SK-N-SH (cell line): Measurements from ENCODE around the gene KCNJ15. TPM values are rescaled to one million over a fixed set of nuclear protein-coding genes. Genes with fewer than 3 reads are reported as not detected.

Source experiments
- CTCF ChIA-PET: fragments of 300-600, 350-600 bp; formaldehyde crosslinking; extraction: SDS; loops from one replicate; lab custom pipeline; 2021; lab: Yijun Ruan, JAX
- POLR2A ChIA-PET: fragments of 350-600 bp; sonication (Branson Sonifier 250); formaldehyde crosslinking; extraction: SDS; loops from one replicate; lab custom pipeline; 2020; ENCODE audit warnings: antibody characterized with exemption, inconsistent platforms; lab: Yijun Ruan, JAX
- DNase-seq: peaks from one replicate; pipeline ENCODE4 v3.0.0; 2012
- H2AFZ ChIP-seq: fragments of 200-600 bp; sonication (generic); 2 replicates; pipeline ENCODE4 v1.8.1; 2016; ENCODE audit warnings: antibody characterized with exemption, mild to moderate bottlenecking, low read depth
- H3F3A ChIP-seq: fragments of 200-600 bp; sonication (generic); replicated peaks from 2 replicates; pipeline ENCODE3; 2016; ENCODE audit warnings: antibody characterized with exemption, mild to moderate bottlenecking; ENCODE audit not compliant: insufficient read depth
- H3K27ac ChIP-seq, 2 experiments: fragments of 200-500 bp in 1 of 2; fragments of 200-600 bp in 1 of 2; sonication (Bioruptor generic) in 1 of 2; sonication (generic), shearing (Covaris generic) in 1 of 2; 2 replicates each; pipeline versions ENCODE4 v1.5.1 to v1.6.1; 2014 to 2016; ENCODE audit warnings: low read depth in 2 of 2, inconsistent platforms in 1 of 2, low read length in 1 of 2, mild to moderate bottlenecking in 1 of 2, mixed read lengths in 1 of 2
- H3K27me3 ChIP-seq: fragments of 200-600 bp; sonication (generic), shearing (Covaris generic); 2 replicates; pipeline ENCODE4 v1.6.1; 2016; ENCODE audit warnings: mixed run types; ENCODE audit not compliant: insufficient read depth
- H3K36me3 ChIP-seq, 2 experiments: fragments of 200-500 bp in 1 of 2; fragments of 200-600 bp in 1 of 2; sonication (Bioruptor generic) in 1 of 2; sonication (generic) in 1 of 2; replicated peaks in 1 of 2; 2 replicates each; pipeline versions ENCODE3 to v1.5.1; 2014 to 2016; ENCODE audit warnings: low read length in 1 of 2, mild to moderate bottlenecking in 1 of 2; ENCODE audit not compliant: insufficient read depth in 2 of 2, control insufficient read depth in 1 of 2
- H3K4me1 ChIP-seq, 2 experiments: fragments of 200-500 bp in 1 of 2; fragments of 200-600 bp in 1 of 2; sonication (Bioruptor generic) in 1 of 2; sonication (generic), shearing (Covaris generic) in 1 of 2; 2 replicates each; pipeline versions ENCODE4 v1.5.1 to v1.6.1; 2014 to 2016; ENCODE audit warnings: low read depth in 1 of 2, low read length in 1 of 2, mixed run types in 1 of 2; ENCODE audit not compliant: insufficient read depth in 2 of 2, control insufficient read depth in 1 of 2
- H3K4me2 ChIP-seq: fragments of 200-600 bp; sonication (generic), shearing (Covaris generic); 2 replicates; pipeline ENCODE4 v1.6.1; 2017; ENCODE audit warnings: mixed run types
- H3K4me3 ChIP-seq, 2 experiments: fragments of 200-500 bp in 1 of 2; fragments of 200-600 bp in 1 of 2; sonication (Bioruptor generic) in 1 of 2; sonication (generic), shearing (Covaris generic) in 1 of 2; 2 replicates each; pipeline versions ENCODE4 v1.5.1 to v1.8.1; 2014 to 2016; ENCODE audit warnings: low read depth in 2 of 2, inconsistent platforms in 1 of 2, low read length in 1 of 2, mild to moderate bottlenecking in 1 of 2, mixed read lengths in 1 of 2, moderate library complexity in 1 of 2
- H3K79me2 ChIP-seq: fragments of 200-600 bp; sonication (generic); 2 replicates; pipeline ENCODE4 v1.8.1; 2017; ENCODE audit warnings: mild to moderate bottlenecking; ENCODE audit not compliant: insufficient read depth
- H3K9ac ChIP-seq: fragments of 200-600 bp; sonication (generic); 2 replicates; pipeline ENCODE4 v1.6.1; 2017; ENCODE audit warnings: mixed run types
- H3K9me2 ChIP-seq: fragments of 200-600 bp; sonication (generic); 2 replicates; pipeline ENCODE4 v1.6.1; 2017; ENCODE audit warnings: mixed run types
- H3K9me3 ChIP-seq: fragments of 200-600 bp; sonication (generic); 2 replicates; pipeline ENCODE4 v1.6.1; 2017; ENCODE audit warnings: mixed run types, mild to moderate bottlenecking, moderate library complexity
- H4K20me1 ChIP-seq: fragments of 200-600 bp; sonication (generic); 2 replicates; pipeline ENCODE4 v1.6.1; 2017; ENCODE audit warnings: mild to moderate bottlenecking, mixed run types; ENCODE audit not compliant: insufficient read depth
- CHD2 ChIP-seq: fragments of 150-350 bp; IDR thresholded peaks from 2 replicates; pipeline ENCODE4 v1.6.1; 2018; ENCODE audit warnings: low read length; ENCODE audit not compliant: partially characterized antibody
- ELF1 ChIP-seq: IDR thresholded peaks from 2 replicates; pipeline ENCODE4 v1.4.0; 2012
- EP300 ChIP-seq, 2 experiments: IDR thresholded peaks; 2 replicates each; pipeline versions ENCODE4 v1.4.0 to v1.6.1; 2012; ENCODE audit warnings: borderline replicate concordance in 1 of 2, low read depth in 1 of 2, low read length in 1 of 2
- EZH2phosphoT487 ChIP-seq: fragments of 200-600 bp; sonication (generic); IDR thresholded peaks from 2 replicates; pipeline ENCODE4 v1.6.1; 2017; ENCODE audit warnings: low read depth, mixed run types, mild to moderate bottlenecking, antibody characterized with exemption, moderate library complexity, borderline replicate concordance
- FOSL2 ChIP-seq: IDR thresholded peaks from 2 replicates; pipeline ENCODE4 v1.4.0; 2012; ENCODE audit warnings: low read depth, mild to moderate bottlenecking, moderate library complexity, borderline replicate concordance
- FOXM1 ChIP-seq: IDR thresholded peaks from 2 replicates; pipeline ENCODE4 v1.4.0; 2012; ENCODE audit warnings: low read depth, mild to moderate bottlenecking
- GABPA ChIP-seq: IDR thresholded peaks from 2 replicates; pipeline ENCODE4 v1.4.0; 2012; ENCODE audit warnings: low read depth, mild to moderate bottlenecking
- GATA2 ChIP-seq: sonication (generic); formaldehyde crosslinking; IDR thresholded peaks from 2 replicates; pipeline ENCODE4 v1.5.0; 2020; ENCODE audit warnings: mild to moderate bottlenecking, missing genetic modification reagents
- JUND ChIP-seq: IDR thresholded peaks from 2 replicates; pipeline ENCODE4 v1.4.0; 2012
- MEF2A ChIP-seq: IDR thresholded peaks from 2 replicates; pipeline ENCODE4 v1.4.0; 2012; ENCODE audit warnings: low read depth, borderline replicate concordance
- MXI1 ChIP-seq: IDR thresholded peaks from 2 replicates; pipeline ENCODE4 v1.6.1; 2012; ENCODE audit warnings: mild to moderate bottlenecking, low read depth, low read length, improper control_type of control experiment
- NRF1 ChIP-seq: IDR thresholded peaks from 2 replicates; pipeline ENCODE4 v1.6.1; 2012; ENCODE audit warnings: low read depth, mild to moderate bottlenecking, low read length
- POLR2AphosphoS5 ChIP-seq: IDR thresholded peaks from 2 replicates; pipeline ENCODE4 v1.6.1; 2012; ENCODE audit warnings: low read depth, low read length
- RAD21 ChIP-seq: IDR thresholded peaks from 2 replicates; pipeline ENCODE4 v1.6.1; 2012; ENCODE audit warnings: mild to moderate bottlenecking, low read length
- RCOR1 ChIP-seq: fragments of 150-350 bp; IDR thresholded peaks from 2 replicates; pipeline ENCODE4 v1.6.1; 2017; ENCODE audit warnings: antibody characterized with exemption, low read length
- RFX5 ChIP-seq: IDR thresholded peaks from 2 replicates; pipeline ENCODE4 v1.6.1; 2012; ENCODE audit warnings: mild to moderate bottlenecking, improper control_type of control experiment, low read length
- RXRA ChIP-seq: IDR thresholded peaks from 2 replicates; pipeline ENCODE4 v1.4.0; 2012; ENCODE audit warnings: low read depth, mild to moderate bottlenecking, borderline replicate concordance
- SIN3A ChIP-seq: IDR thresholded peaks from 2 replicates; pipeline ENCODE4 v1.6.1; 2012; ENCODE audit warnings: low read depth, mild to moderate bottlenecking, low read length, moderate library complexity, borderline replicate concordance
- SMC3 ChIP-seq: IDR thresholded peaks from 2 replicates; pipeline ENCODE4 v1.6.1; 2012; ENCODE audit warnings: low read depth, low read length, improper control_type of control experiment
- TAF1 ChIP-seq: IDR thresholded peaks from 2 replicates; pipeline ENCODE4 v1.6.1; 2012; ENCODE audit warnings: low read depth, mild to moderate bottlenecking, low read length, moderate library complexity, borderline replicate concordance
- TCF12 ChIP-seq: IDR thresholded peaks from 2 replicates; pipeline ENCODE4 v1.4.0; 2012
- TEAD4 ChIP-seq: IDR thresholded peaks from 2 replicates; pipeline ENCODE4 v1.4.0; 2012; ENCODE audit warnings: mild to moderate bottlenecking, borderline replicate concordance; ENCODE audit not compliant: insufficient read depth
- YY1 ChIP-seq: IDR thresholded peaks from 2 replicates; pipeline ENCODE4 v1.4.0; 2012; ENCODE audit warnings: low read depth, mild to moderate bottlenecking
- WGBS: methylation state at CpG from one replicate; pipeline ENCODE4 v1.1.6; 2017; ENCODE audit warnings: low lambda C conversion rate; 5-methylcytosine and 5-hydroxymethylcytosine counted together
- polyA plus RNA-seq, 3 experiments: library from polyadenylated mRNA; depleted of rRNA; stranded (reverse); fragments of >200 nt; gene quantifications; 2 replicates each; pipeline ENCODE4 v1.2.3, GENCODE V29; 2012
- TF ChIP-seq, protein P1 (sequence below): IDR thresholded peaks from 2 replicates; pipeline ENCODE4 v1.6.1; 2012; ENCODE audit warnings: mild to moderate bottlenecking, low read depth, low read length, moderate library complexity
- TF ChIP-seq, protein P2 (sequence below): fragments of 150-350 bp; IDR thresholded peaks from 2 replicates; pipeline ENCODE4 v1.6.1; 2017; ENCODE audit warnings: antibody characterized with exemption, low read length, low read depth, borderline replicate concordance
- TF ChIP-seq, protein P3 (sequence below): IDR thresholded peaks from 2 replicates; pipeline ENCODE4 v1.4.0; 2012; ENCODE audit warnings: low read depth
- TF ChIP-seq, protein P4 (sequence below): fragments of 150-350 bp; IDR thresholded peaks from 2 replicates; pipeline ENCODE4 v1.6.1; 2016; ENCODE audit warnings: mild to moderate bottlenecking, low read depth, low read length
- TF ChIP-seq, protein P5 (sequence below): IDR thresholded peaks from 2 replicates; pipeline ENCODE4 v1.4.0; 2012; ENCODE audit warnings: low read depth, borderline replicate concordance
- TF ChIP-seq, protein P6 (sequence below): IDR thresholded peaks from 2 replicates; pipeline ENCODE4; 2012

KCNJ15 gene
- polyA plus RNA-seq, 1 of the 3 experiments (the other 2 are of a cell fraction): 0.03 TPM

DNA sequence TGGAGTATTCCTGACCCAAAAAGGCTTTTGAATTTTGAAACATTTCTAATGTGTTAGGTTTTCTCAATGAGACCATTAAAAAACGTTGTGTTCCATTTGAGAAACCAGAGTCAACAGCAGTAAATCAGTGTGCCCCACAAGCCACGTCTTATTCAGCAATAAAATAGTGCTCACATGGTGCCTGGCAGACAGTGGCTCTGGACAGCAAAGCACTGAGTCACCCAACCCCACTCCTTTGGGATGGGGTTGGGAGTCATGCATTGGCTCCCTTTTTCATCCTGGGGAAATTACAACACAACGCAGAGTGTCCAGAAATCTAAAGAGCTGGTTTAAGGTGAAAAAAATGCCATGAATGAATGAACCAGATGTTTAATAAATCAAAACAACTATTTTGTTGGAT is 46.5 kb downstream of the KCNJ15 start:
- ChIA-PET CTCF (interaction anchor here (0.9 kb wide), 1 partner anchor 53 kb away, joined by 3 read pairs; no protein-coding TSS in a partner anchor), POLR2A (no interaction called here)
- Histone ChIP-seq H3K9me2 (no peaks in the 10 kb centered on the region), H3K27me3 (no peaks in the 10 kb centered on the region), H3K9ac (no peak overlapping the region), H3K4me1 (0 out of 4 replicates have a peak, but pooled peaks cover 0 to 5% of the 10 kb centered on the region in 2 experiments), H3K36me3 (no peaks in the 10 kb centered on the region), H3K27ac (peak overlapping the region in 1 of 2 experiments; percentile 54; a peak in 2 of 4 replicates), H4K20me1 (no peaks in the 10 kb centered on the region), H3F3A (peaks cover 17% of the 10 kb centered on the region), H2AFZ (no peak overlapping the region), H3K79me2 (no peaks in the 10 kb centered on the region), H3K9me3 (no peaks in the 10 kb centered on the region), H3K4me2 (no peak overlapping the region), H3K4me3 (no peak overlapping the region)
- 11% methylated on average over 3 of the region's 3 CpGs for WGBS
- no peak for DNase-seq
- TF ChIP-seq, protein P1, sequence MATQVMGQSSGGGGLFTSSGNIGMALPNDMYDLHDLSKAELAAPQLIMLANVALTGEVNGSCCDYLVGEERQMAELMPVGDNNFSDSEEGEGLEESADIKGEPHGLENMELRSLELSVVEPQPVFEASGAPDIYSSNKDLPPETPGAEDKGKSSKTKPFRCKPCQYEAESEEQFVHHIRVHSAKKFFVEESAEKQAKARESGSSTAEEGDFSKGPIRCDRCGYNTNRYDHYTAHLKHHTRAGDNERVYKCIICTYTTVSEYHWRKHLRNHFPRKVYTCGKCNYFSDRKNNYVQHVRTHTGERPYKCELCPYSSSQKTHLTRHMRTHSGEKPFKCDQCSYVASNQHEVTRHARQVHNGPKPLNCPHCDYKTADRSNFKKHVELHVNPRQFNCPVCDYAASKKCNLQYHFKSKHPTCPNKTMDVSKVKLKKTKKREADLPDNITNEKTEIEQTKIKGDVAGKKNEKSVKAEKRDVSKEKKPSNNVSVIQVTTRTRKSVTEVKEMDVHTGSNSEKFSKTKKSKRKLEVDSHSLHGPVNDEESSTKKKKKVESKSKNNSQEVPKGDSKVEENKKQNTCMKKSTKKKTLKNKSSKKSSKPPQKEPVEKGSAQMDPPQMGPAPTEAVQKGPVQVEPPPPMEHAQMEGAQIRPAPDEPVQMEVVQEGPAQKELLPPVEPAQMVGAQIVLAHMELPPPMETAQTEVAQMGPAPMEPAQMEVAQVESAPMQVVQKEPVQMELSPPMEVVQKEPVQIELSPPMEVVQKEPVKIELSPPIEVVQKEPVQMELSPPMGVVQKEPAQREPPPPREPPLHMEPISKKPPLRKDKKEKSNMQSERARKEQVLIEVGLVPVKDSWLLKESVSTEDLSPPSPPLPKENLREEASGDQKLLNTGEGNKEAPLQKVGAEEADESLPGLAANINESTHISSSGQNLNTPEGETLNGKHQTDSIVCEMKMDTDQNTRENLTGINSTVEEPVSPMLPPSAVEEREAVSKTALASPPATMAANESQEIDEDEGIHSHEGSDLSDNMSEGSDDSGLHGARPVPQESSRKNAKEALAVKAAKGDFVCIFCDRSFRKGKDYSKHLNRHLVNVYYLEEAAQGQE: no peak
- TF ChIP-seq EP300 (IDR thresholded peaks at IDR 0.05; ENCODE audit: borderline replicate concordance in 1 of 2, low read depth in 1 of 2, low read length in 1 of 2) (peak in 1 of 2 experiments; percentile 49; a peak in 1 of 4 replicates), SIN3A (no peak), RFX5 (no peak), TCF12 (peak; percentile 67), MEF2A (no peak), RCOR1 (no peak), FOXM1 (no peak), JUND (peak; percentile 78), TAF1 (no peak), EZH2phosphoT487 (no peak), GABPA (no peak), POLR2AphosphoS5 (no peak), RAD21 (no peak), ELF1 (no peak), RXRA (no peak), YY1 (no peak), FOSL2 (peak; percentile 82), SMC3 (no peak), GATA2 (no peak), CHD2 (no peak), MXI1 (no peak), NRF1 (no peak), TEAD4 (no peak)
- TF ChIP-seq, protein P2, sequence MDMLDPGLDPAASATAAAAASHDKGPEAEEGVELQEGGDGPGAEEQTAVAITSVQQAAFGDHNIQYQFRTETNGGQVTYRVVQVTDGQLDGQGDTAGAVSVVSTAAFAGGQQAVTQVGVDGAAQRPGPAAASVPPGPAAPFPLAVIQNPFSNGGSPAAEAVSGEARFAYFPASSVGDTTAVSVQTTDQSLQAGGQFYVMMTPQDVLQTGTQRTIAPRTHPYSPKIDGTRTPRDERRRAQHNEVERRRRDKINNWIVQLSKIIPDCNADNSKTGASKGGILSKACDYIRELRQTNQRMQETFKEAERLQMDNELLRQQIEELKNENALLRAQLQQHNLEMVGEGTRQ: no peak
- TF ChIP-seq, protein P3, sequence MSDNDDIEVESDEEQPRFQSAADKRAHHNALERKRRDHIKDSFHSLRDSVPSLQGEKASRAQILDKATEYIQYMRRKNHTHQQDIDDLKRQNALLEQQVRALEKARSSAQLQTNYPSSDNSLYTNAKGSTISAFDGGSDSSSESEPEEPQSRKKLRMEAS: peak; percentile 80
- TF ChIP-seq, protein P4, sequence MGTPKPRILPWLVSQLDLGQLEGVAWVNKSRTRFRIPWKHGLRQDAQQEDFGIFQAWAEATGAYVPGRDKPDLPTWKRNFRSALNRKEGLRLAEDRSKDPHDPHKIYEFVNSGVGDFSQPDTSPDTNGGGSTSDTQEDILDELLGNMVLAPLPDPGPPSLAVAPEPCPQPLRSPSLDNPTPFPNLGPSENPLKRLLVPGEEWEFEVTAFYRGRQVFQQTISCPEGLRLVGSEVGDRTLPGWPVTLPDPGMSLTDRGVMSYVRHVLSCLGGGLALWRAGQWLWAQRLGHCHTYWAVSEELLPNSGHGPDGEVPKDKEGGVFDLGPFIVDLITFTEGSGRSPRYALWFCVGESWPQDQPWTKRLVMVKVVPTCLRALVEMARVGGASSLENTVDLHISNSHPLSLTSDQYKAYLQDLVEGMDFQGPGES: no peak
- TF ChIP-seq, protein P5, sequence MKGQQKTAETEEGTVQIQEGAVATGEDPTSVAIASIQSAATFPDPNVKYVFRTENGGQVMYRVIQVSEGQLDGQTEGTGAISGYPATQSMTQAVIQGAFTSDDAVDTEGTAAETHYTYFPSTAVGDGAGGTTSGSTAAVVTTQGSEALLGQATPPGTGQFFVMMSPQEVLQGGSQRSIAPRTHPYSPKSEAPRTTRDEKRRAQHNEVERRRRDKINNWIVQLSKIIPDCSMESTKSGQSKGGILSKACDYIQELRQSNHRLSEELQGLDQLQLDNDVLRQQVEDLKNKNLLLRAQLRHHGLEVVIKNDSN: peak; percentile 32; the same call in 1 of the 2 replicates
- TF ChIP-seq, protein P6, sequence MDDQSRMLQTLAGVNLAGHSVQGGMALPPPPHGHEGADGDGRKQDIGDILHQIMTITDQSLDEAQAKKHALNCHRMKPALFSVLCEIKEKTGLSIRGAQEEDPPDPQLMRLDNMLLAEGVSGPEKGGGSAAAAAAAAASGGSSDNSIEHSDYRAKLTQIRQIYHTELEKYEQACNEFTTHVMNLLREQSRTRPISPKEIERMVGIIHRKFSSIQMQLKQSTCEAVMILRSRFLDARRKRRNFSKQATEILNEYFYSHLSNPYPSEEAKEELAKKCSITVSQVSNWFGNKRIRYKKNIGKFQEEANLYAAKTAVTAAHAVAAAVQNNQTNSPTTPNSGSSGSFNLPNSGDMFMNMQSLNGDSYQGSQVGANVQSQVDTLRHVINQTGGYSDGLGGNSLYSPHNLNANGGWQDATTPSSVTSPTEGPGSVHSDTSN: peak; percentile 69
